HG02678 (cell line): Measurements from ENCODE around the gene HAPSTR1.
A peak's percentile ranks its signal among the peaks of the same experiment; 100 is the strongest.

Experiments
- ATAC-seq: cut with Tn5 transposase; IDR thresholded peaks from one replicate; pipeline ENCODE4 v1.9.1; 2021; ENCODE audit warnings: mild to moderate bottlenecking, moderate library complexity; ENCODE audit not compliant: unreplicated experiment

Gene HAPSTR1

DNA sequence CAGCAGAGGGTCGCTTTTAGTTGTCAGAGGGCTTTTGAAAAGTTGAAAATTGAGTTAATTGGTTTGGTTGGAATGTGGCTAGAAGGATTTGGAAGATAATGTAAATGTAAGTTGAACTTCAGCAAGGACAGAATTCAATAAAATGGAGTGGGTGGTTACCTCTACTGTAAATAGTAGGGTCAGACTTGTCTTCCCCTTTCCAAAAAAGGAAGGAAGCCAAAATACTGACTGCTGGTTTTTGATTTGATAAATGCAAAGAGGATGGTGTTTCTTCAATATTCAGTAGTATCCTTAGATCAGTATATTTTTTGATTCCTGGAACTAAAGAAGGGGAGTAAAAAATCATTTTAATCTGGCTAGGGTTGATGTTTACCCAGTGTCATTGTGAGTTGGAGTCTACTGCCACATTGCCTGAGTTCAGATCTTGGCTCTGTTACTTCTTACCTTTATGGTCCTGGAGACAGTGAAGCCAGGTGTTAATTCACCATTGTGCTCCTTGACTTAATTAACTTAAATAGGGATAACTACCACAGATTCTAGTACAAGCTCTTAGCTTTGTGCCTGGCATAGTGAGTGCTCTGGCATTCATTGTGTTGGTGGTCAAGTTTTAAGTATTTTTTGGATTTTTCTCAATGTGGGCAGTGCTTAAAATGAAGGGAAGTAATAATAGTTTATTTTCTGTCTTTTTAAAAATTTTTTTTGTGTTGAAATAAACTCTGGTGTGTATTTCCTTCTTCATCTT, 4.4 kb downstream of the HAPSTR1 start:
- no peak for ATAC-seq

DNA sequence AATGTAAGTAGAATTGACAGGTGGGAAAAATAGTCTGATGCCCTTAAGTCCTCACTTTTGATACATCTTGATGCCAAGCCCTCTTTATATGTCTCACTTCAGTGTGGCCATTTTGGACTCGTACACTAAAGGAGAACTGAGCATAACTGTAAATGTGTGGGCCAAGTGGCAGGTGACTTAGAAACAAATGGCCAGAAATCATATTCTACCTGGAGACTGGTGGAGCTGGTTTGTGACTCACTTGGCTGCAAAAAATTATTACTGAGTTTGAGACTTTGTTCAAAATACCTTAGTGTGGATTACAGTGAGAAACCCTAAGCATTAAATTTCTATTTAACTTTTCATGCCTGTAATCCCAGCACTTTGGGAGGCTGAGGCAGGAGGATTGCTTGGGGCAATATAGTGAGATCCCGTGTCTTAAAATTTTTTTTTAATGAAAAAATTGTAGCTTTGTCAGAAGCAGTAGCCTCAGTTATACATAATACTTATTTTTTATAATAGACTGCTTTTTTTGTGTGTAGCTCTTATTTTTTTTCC, 5.0 kb downstream of the HAPSTR1 start:
- ATAC-seq = no peak

DNA sequence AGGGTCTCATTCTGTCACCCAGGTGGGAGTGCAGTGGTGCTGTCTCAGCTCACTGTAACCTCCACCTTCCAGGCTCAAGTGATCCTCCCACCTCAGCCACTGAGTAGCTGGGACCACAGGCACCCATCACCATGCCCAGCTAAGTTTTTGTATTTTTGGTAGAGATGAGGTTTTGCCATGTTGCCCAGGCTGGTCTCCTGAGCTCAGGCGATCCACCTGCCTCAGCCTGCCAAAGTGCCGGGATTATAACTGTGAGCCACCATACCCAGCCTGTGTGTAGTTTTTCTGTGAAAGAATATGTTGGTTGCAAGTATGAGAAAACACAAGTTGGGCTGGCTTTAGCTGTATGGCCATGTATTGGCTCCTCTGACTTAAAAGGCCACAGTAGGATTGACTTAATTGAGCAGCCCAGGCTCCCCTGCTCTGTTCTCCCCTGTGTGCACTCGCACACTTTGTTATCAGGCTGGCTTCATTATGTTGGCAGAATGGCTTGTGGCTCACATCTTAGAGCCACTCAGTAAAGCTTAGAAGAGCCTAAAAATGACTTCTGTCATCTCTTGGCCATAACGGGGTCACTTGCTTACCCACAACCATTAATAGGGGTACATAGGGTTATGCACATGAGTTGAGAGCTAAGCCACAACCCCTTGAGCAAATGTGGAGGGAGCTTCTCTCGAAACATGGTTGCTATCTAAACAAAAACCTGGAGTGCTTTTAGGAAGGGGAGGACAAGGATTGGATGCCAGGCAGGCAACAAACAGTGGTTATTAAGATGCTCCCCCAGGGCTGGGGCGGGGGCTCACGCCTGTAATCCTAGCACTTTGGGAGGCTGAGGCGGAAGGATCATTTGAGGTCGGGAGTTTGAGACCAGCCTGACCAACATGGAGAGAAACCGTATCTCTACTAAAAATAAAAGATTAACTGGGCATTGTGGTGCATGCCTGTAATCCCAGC, 6.1 kb downstream of the HAPSTR1 start:
- no peak for ATAC-seq

DNA sequence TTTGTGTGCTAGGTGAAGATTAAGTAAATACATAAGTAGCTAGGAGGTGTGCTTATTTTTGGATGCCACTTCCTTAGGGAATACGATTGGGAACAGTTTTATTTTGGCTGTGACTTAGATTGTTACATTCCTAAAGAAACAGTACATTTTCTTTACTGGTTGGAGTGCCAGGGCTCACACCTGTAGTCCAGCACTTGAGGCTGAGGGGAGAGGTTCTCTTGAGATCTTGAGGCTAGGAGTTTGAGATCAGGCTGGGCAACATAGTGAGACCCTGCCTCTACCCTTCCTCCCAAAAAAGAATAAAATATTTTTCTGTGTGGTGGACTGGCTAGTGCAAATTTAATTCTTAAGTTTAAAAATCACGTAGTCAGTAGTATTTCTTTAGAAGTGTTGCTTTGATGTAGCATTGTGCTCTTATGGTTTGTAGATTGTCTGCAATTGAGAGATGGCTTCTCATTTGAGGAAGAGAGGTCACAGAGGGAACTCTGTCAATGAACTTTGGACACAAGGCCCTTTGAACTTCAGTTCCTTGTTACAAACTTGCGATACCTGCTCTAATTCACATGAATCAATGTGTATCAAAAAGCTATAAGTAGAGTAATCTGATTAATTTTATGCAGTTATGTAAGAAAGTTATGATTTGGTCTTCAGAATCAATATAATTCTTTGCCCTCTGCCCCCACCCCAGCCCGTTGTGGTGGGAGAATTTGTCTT, 7.1 kb downstream of the HAPSTR1 start:
- ATAC-seq = no peak

DNA sequence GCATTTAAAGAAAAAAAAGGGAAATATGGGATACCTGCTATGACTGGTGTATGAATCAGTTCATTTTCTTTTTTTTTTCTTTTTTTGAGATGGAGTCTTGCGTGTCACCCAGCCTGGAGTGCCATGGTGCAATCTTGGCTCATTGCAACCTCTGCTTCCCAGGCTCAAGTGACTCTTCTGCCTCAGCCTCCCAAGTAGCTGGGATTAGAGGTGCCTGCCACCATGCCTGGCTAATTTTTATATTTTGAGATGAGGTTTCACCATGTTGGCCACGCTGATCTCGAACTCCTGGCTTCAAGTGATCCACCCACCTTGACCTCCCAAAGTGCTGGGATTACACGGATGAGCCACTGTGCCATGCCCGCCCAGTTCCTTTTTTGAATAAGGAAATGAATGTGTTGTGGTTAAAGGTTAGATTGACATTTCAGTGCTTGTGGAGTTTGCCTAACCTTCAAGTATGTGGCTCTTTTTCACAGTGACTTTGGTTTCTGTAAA, 7.7 kb downstream of the HAPSTR1 start:
- peak; percentile 52 for ATAC-seq

DNA sequence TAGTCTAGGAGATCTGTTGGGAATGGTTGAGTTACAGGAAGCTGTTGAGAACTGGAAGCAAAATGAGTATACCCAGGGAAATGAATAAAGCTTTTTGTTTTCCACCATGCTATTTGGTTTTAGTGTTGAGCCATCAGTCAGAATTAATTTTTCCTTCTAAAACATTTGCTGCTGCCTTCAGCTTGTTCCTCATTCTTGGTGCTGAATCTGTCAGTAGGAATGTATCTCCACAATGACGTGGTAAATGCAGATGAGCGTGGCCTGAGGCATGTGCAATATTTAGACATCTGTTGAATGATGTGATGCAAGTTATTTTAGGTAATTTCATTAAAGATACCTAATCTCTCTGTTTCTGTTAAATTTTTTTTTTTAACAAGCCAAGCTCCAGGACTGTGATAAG, 10.9 kb downstream of the HAPSTR1 start:
- ATAC-seq = no peak

DNA sequence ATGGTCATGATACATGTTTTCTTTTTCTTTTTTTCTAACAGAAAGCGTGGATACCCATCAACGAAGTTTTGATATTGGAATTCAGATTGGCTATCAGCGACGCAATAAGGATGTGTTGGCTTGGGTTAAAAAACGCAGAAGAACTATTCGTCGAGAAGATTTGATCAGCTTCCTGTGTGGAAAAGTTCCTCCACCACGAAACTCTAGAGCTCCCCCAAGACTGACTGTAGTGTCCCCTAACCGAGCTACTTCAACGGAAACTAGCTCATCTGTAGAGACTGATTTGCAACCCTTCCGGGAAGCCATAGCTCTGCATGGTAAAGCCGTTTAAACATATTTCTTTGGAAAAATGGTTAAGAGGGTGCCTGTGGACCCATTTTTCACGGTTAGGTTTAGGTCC, 11.5 kb downstream of the HAPSTR1 start:
- ATAC-seq = no peak

DNA sequence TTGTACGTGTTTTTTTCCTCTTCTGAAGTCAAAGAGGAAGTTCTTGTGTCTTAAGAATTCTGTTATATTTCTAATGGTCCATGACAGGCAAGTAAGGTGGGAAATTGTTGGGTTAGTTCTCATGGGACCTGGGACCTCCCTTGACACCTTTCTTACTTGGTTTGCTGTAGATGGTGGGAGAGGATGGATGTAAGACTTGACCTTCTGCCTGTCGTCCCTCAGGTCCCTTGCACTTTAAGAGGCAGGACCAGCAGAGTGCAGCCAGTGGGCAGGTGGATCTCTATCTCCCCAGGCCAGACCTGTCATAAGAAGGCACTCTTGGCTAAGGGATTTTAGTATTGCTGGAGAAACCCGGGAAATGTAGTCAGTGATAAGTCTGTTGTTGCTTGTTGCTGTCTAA, 12.1 kb downstream of the HAPSTR1 start:
- ATAC-seq = no peak

DNA sequence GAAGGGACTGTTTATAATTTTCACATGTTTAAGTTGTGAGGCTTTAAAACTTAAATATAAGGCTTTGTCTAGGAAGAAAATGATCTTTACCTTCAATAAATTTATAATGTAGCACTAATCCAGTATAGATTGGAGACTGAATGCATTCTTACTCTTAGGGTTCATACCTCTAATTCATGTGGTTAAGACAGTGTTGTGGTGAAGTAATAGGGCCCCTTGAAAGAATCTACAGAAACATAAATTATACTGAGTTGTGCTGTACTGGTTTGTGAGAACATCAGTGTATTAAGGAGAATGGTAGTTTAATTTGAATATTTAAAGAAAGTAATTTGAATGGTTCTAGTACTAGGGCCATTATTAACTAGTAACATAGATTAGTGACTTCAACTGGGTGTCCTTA, 13.7 kb downstream of the HAPSTR1 start:
- no peak for ATAC-seq

DNA sequence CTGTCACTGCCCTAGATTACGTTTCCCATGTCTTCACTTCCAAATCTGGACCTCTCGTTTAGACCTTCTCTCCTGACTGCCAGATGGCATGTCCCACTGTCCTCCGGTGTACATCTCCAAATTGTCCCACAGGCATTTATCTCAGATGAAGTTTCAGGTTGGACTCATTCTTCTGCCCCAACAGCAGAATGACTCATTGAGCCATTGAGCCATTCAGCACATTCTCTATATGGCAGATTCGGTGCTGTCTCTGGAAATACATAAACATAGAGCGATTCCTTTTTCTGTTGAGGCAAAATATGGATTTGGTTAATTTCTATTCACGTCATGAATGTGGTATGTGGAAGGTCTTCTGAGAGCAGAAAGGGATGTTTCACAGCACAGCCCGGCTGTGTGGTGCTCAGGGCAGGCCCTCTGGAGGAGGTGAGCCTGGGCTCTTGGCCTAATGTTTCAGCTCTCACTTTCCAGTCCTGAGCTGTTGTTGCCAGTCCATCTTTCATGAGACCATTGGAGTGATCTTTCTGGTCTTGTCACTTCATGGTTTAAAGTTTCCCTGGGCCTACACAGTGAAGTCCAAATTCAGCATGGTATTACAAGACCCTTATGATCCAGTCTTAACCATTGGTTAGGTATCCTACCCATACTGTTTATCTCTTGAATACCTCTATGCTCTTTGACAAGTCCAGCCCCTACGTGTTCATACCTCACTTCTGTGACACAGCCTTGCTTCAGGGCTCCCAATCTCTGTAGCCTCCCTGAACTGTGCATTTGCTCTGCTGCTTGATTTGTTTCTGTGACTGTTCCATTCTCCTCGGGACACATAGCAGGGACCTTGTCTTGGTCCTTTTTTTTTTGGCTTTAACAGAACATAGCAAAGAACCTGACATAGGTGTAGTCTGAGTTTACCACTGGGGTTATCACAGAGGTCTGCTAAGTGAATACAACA, 15.9 kb downstream of the HAPSTR1 start:
- ATAC-seq = no peak

DNA sequence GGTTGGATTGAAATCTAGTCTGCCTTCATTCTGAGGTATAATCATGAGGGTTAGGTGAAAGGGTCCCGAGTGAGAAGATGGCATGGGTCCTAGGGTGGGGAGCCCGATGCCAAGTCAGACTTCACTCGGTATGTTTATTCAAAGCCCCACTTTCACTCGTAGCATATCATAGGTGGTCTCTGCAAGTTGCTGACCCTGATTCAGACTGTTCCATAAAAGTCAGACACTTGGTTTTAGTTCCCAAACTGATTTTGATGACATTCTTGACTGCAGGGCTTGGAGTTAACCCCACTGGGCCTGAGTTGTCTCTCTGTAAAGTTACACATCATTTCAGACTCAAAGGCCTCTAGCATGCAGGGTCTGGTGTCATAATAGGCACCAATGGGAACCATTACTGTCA, 17.8 kb downstream of the HAPSTR1 start:
- ATAC-seq = no peak

DNA sequence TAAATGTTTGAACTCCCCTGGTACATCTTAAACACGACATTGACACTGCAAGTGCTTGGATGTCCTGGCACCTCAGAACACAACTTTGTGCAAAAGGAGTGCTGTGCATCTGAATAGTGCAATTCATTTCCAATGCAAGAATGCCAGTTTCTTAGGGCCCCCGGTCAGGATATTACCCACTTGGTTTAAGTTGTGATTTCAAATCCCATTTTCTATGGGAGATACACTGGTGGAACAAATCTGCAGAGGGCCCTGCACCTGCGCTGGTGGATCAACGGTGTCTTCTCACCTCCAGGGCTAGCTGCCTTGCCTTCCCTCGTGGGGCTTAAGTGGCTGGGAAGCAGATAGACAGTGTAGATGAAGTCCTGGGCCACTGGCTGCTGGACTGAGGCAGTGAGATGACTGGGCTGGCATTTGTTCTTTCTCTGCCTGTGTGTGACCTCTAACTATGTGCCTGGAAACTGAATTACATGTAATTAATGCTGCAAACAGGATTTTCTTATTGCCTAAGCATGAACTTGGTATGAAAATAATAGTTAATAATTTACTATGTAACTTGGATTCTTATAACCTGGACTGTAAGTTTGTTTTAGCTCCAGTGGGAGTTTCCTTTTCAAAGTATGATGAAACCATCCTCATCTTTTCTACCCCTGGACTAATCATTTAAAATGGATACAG, 20.9 kb downstream of the HAPSTR1 start:
- no peak for ATAC-seq

DNA sequence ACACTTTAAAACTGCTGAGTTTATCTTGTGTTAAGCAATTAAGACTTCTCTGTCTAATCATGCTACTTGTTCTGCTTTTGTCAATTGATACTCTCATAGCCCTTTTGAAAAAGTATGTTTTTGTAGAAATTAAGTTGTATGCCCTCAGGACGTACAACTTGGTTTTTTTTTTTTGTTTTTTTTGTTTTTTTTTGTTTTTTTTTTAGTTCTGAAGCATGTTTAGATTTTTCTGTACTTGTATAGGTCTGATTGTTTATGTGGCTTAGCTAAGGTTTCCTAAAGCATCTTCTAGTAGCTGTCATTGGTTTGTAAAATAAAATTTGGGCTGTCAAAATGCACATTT, 21.4 kb downstream of the HAPSTR1 start:
- ATAC-seq = no peak

DNA sequence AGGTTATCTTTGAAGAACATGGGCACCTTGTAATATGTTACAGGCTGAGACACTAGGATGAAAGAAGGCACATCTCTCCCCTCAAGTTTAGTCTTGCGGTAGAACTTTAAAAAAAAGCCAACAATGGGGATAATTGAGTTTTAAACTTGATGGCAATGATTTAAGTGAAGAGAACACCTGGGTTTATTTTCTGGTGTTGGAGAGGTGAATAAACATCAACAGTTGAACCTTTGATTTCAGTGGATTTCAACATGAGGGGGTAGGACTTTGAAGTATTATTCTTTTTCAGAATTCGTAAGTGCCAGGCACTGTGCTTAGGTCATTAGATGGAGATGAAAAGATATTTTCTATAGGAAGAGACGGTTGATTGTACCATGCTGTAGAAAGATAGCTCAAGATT, 22.3 kb downstream of the HAPSTR1 start:
- no peak for ATAC-seq

DNA sequence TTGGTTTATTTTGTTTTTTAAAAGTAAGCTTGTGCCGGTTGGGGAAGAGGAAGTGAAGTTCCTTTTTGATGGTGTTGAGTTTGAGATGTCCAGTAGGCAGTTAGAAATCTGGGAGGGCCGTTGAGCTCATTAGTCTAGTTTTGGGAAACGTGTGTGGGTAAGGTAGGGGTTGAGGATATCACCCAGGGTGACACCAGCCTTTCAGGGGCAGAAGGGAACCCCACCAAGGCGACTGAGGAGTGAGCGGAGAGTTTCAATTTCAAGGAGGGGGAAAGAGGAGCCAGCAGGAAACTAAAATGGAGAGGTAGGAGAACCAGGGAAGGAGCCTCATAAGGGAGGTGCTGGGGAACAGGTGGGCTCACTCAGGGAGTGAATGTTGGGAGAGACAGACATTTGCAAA, 22.7 kb downstream of the HAPSTR1 start:
- no peak for ATAC-seq

DNA sequence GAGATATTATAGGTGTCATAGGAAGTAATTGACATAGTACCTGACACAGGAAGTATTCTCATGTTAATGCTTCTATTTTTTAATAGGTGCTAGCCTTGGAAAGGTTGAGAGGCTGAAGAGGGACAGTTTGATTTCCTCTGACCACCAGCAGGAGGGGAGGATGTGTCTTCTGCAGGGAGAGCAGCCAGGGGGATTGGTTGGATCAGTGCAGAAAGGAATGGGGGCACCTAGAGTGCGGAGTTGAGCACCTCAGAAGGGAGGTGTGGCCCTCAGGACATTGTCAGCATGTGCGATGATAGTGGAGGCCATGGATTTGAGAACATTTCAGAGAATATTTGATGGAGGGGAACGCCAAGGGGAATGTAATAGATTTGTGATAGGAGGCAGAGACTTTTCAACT, 23.4 kb downstream of the HAPSTR1 start:
- ATAC-seq = no peak

DNA sequence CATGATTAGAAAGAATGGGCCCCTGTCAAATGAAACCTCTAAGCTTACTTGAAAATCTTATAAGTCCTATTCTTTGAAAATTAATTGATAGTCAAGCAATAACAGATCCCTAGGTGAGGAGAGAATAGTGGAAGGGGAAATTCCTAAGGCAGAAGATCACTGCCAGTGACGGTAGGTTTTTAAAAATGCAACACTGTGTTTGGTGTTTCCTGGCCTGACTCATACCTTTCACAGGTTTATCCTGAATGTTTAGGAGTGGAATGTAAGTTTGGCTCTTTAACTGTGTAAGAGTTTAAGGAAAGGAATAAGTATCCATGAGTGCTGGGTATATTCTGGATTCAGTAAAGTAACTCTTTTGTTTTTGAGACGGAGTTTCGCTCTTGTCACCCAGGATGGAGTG, 23.8 kb downstream of the HAPSTR1 start:
- ATAC-seq = no peak

DNA sequence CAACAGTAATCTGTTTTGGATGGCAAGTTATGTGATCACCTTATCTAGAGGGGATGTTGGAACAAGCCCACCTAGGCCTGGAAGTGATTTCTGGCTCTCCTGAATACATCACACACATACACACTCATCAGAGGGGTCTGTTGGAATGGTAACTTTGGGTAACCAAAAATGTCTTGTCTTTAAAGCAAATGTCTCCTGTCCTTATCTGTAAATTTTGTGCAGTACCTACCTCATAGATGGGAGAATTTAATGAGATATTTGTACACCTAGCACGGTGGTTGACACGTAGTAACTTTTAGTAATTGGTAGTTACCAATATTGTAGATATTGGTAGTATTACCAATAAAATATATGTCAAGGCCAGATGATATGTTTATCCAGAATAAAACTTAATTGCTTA, 24.7 kb downstream of the HAPSTR1 start:
- ATAC-seq = no peak

DNA sequence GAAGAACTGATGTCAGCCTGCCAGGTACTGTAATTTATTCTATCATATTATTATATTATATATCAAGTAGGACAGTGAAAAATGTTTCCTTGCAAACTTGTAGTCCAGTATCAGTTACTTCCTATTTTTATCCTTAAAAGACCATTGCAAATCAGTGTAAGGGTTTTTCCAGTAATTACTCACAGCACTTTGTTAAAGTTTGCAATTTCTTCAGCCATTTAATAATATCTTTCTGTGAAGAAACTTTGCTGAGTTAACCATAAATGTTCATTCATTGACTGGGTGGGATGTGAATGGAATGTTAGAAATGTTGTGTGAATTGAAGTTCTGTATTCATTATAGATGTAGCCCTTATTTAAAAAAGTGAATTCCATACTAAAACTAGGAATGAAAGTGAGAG, 26.7 kb downstream of the HAPSTR1 start:
- ATAC-seq = no peak

DNA sequence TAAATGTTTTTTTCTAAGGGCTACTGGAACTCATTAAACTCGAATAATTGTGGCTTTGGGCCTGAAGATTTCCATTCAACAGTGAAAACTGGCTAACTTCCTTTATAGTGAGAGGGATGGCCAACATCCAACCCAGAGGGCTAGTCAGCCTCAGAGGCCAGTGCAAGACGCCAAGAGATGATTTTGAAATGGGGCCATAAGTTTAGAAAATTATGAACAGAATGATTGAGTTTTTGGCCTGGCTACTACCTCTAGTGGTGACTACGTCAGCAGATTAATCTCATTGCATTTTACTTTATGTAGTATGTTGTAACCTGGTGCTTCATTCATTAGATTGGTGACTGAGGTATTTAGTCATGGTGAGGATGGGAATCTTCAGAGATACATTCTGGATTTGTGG, 28.4 kb downstream of the HAPSTR1 start:
- no peak for ATAC-seq
